PFSK-1 (cell line): ENCODE measurements around the gene NPAS2.

Source experiments
- POLR2AphosphoS5 ChIP-seq: IDR thresholded peaks from 2 replicates; pipeline ENCODE4 v1.6.1; 2012; ENCODE audit warnings: low read depth, mild to moderate bottlenecking, control low read depth, low read length, moderate library complexity
- REST ChIP-seq, 2 experiments: IDR thresholded peaks; 2 replicates each; pipeline versions ENCODE4 v1.6.1 to v1.8.0; 2011 to 2012; ENCODE audit warnings: low read depth in 2 of 2, low read length in 2 of 2, control low read depth in 1 of 2, inconsistent platforms in 1 of 2, mild to moderate bottlenecking in 1 of 2, moderate library complexity in 1 of 2; ENCODE audit not compliant: insufficient read depth in 1 of 2
- SIN3A ChIP-seq: IDR thresholded peaks from 2 replicates; pipeline ENCODE4 v1.6.1; 2012; ENCODE audit warnings: mild to moderate bottlenecking, low read length, moderate library complexity, borderline replicate concordance; ENCODE audit not compliant: insufficient read depth
- TAF1 ChIP-seq: IDR thresholded peaks from 2 replicates; pipeline ENCODE4 v1.6.1; 2012; ENCODE audit warnings: low read length, control low read depth, borderline replicate concordance; ENCODE audit not compliant: insufficient read depth

GRCh38 chr2:100886085-100886484 lies 66.1 kb downstream of the NPAS2 start:
- TF ChIP-seq REST (IDR thresholded peaks at IDR 0.05; ENCODE audit: insufficient read depth in 1 of 2, low read depth in 2 of 2, low read length in 2 of 2) (no peak), POLR2AphosphoS5 (no peak), SIN3A (no peak), TAF1 (no peak)
